ENCODE measurements around the gene MEIS2.

DNA sequence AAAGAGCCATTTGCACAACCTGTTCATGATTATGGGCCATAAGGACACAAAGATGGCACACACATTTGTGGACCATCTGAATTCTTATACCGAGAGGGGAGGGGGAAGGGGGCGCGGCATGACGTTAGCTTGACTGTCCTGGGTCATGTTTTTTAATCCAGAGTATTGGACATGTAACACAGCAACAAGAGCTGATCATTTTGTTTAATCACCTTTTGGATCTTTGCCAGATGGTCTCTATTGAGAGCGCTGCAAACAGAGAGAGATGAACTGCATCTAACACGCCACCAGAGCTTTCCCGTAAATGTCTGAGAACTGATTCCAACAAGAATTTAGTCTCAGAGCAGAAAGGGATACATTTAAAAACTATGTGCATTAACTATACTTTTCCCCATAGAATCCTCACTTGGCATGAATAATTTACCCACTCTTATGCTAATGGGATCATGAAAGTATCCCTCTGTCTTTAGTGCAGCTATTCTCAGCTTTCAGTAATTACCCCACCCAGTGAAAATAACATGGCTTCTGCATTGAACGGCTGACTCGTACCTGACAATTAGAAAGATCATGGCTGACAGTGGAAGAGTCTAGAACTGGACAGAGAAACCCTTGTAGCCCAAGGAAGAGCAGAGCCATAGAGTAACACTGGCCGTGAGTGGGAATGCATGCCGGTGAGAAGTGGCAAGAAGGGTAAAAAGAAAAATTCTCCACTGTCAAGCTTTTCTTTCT, 22.6 kb downstream of the MEIS2 start:
- no peak for TF ChIP-seq POLR2A (IDR thresholded peaks at IDR 0.05)
- TF ChIP-seq CTCF (IDR thresholded peaks at IDR 0.05): no peak

Data from thyroid gland (tissue), 4 donors.